ENCODE data around the gene ETFB.

Gene ETFB

GRCh38 chr19:51329411-51329810 is 36.8 kb downstream of the ETFB start:
- DNase-seq, result no peak

DNA sequence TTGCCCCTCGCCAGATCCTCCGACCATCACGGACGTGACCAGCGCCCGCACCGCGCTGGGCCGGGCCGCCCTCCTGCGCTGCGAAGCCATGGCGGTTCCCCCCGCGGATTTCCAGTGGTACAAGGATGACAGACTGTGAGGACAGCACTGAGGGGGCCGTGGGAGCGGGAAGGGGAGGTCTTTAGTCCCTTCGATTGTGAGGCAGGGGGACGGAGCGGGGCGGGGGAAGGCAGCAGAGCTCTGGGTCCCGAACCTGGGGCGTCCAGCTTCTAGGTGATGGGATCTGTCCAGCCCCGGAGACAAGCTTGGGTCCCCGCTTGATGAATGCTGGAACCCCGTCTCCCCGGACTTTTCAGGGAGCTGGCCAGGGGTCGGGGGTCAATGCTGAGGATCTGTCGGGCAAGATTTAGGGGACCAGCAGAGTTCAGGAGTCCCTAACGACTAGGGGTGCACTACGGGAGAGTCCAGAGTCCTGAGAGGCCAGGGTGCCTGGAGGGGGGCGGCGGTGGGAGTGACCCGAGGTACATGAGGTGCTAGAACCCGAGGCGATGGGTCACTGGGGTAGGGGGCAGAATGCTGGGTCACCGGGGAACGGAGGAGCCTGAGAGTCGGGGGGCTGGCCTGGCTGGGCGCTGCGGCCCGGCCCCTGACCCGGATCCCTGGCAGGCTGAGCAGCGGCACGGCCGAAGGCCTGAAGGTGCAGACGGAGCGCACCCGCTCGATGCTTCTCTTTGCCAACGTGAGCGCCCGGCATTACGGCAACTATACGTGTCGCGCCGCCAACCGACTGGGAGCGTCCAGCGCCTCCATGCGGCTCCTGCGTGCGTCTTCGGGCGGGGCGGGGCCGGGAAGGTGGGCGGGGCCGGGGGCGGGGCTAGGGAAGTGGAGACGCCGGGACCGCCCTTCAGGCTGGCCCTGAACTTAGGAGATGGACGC is 38.9 kb downstream of the ETFB start:
- DNase-seq, result peak in 4 of 58 donors; percentile 10 to 28 (median 20)

DNA sequence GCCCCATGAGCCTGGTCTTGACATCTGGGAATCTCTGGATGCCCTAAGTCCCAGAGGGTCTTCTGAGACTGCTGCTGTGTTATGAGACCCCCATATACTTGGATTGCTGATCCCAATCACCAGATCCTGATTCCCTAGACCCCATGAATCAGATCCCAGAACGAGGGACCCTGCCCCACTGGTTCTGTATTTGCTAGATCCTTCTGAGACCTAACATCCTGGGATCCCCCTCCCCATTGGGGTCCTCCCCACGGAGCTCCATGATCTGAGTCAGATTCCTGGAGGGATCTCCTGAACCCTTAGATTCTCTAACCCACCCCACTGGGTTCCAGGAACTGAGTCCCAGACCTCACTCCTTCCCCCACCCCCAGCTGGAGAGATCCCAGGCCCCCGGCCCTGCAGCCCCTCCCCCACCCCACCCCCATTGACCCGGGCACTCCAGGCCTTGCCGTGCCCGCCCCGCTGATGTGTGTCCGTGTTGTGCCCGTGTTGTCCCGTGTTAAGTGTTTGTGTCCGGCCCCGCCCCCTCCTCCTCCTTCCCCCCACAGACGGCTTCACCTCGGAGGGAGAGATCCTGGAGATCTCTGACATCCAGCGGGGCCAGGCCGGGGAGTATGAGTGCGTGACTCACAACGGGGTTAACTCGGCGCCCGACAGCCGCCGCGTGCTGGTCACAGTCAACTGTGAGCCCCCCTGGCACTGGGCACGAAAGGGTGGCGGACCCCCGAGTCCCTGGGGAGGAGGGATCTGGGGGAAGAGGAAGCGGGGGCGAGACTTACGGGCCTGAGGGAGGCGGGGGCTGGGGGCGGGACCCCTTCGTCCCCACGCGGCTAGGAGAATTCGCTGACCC is 39.7 kb downstream of the ETFB start:
- no peak for DNase-seq

DNA sequence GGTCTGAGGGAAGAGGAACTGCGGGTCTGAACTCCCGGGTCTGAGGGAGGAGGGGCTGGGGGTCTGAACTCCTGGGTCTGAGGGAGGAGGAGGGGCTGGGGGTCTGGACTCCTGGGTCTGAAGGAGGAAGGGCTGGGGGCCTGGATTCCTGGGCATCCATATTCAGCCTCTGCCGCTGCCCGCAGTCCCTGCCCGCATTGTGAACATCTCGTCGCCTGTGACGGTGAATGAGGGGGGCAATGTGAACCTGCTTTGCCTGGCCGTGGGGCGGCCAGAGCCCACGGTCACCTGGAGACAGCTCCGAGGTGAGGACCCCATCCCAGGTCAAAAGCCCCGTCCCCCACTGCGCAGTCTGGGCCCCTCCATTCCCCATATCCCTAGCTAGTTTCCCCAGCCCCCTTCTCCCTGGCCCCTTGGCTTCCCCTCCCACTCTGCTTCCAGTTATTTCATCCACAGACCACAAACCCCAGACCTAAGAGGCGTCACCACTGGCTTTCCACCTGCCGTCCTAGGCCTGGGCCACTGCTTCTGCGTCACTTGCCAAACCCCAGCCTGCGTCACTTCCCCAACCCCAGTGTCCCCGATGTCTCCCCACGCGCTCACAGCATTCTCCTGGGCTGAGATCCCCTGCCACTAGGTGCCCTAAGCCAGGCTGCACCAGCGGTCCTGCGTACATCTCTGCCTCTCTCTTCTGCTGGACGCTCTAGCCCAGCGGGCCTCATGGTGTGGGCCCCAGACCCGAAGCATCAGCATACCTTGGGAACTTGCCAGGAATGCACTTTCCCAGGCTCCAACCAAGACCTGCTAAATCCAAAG is 40.8 kb downstream of the ETFB start:
- DNase-seq, result no peak

DNA sequence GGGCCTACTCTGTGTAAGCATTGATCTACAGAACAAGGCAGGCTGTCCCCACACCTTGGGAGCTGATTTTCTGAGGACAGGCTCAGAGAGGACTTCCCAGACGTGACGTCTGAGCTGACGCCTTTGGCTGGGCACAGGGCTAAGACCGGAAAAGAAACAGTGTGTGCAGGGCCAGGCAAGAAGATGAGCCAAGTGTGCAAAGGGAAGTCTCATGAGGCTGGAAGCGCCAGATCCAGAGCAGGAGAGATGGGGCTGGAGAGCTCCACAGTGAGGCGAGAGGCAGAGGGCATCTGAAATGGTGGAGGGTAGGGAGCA is 42.1 kb downstream of the ETFB start:
- DNase-seq, result no peak

DNA sequence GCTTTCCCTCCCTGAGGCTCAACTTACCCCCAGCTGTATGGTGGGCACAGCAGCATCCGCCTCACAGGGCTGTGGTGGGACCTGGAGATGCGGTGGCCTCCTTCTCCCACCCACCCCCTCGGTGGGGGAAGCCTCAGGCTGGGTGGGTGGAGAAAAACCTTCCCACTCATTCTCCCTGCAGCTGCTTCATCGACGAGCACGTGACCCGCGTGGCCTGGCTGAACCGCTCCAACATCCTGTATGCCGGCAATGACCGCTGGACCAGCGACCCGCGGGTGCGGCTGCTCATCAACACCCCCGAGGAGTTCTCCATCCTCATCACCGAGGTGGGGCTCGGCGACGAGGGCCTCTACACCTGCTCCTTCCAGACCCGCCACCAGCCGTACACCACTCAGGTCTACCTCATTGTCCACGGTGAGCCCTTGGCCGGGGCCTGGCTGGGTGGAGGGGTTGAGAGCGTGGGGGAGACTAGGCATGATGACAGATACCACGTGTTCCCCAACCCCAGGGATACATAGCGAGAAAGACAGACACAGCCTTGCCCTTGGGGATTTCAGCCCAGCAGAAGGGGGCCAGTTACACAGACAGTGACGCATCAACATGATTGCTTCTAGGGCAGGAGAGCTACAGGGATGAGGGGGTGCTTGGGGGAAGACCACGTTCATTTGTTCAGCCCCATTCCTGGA is 42.6 kb downstream of the ETFB start:
- DNase-seq, result no peak

- DNase-seq, result no peak
Measured at GRCh38 chr19:51321799-51322198, 44.4 kb downstream of the ETFB start.

DNA sequence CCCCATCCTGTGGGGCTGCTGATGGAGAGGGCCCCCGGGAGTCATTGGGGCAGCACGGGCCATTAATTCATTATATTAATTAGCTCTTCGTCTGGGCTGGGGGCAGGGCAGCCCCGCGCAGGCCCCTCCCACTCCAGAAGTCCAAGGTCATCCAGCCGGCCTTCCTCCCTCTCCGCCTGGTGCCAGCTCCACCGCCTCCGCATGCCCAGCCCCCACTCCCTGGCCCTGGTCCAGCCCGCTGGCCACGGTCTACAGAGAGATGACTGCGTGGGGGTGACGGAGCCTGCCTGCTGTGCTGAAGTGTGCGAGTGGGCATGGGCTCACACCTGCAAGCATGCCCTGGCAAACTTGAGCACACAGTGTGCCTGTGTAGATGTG is 45.9 kb downstream of the ETFB start:
- DNase-seq, result peak in 12 of 58 donors; percentile 6 to 48 (median 28)

GRCh38 chr19:51319649-51320279 is 46.4 kb downstream of the ETFB start:
- DNase-seq, result no peak

DNA sequence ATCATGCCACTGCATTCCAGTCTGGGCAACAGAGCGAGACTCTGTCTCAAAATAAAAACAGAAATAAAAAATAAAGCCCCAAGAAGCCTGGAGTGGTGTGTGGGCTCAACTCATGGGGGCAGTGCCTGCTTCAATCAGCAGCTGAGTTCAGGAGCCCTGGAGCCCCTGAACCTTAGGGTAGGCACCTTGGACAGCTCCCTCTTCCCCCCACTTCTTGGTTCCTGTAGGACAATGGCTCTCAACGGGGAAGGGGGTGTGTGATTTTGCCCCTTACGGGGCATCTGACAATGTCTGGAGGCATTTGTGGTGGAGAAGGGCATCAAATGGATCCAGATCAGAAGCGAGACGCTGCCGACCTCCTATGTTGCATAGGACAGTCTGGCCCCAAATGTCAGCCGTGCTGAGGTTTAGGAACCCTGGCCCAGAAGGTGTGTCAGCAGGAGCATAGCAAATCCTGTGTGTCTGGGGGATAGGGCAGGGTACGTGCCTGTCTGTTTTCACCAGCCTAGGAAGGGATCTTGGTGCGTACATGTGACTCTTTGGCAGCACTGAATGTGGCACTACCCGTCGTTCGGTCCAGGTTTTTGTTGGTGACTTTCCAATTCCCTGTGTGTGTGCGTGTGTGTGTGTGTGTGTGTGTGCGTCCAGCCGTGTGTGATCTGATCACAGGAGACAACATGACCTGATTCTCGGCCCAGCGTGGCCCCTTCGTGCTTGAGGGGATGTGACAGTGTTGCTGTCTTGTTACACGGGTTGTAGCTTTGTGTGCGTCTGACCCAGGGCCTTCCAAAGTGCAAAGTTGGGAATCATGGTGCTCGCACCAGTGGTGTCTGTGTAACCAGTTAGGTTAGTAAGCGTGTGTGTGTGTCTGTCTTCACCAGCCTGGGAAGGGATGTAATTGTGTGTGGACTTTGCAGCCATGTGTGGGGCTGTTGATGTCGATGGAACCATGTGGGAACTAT is 47.2 kb downstream of the ETFB start:
- no peak for DNase-seq

GRCh38 chr19:51317968-51318367 is 48.2 kb downstream of the ETFB start:
- DNase-seq, result no peak

DNA sequence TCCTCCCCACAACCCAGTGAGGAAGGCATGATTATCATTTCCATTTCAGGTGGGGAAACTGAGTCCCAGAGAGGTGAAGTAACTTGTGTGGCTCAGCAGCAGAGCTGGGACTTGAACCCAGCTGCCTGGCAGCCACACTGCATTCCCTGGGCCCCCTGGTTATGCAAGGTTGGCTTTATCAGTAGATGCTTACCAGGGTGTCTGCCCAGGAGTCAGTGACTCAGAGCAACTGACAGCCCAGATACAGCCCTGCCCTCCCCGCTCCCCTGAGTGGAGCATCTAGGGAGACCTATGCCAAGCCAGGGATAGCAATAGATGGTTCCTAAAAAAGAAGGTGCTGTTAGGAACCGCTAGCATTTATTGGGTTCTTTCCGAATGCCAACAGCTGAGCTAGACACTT is 48.8 kb downstream of the ETFB start:
- peak in 1 of 58 donors; percentile 7 for DNase-seq

DNA sequence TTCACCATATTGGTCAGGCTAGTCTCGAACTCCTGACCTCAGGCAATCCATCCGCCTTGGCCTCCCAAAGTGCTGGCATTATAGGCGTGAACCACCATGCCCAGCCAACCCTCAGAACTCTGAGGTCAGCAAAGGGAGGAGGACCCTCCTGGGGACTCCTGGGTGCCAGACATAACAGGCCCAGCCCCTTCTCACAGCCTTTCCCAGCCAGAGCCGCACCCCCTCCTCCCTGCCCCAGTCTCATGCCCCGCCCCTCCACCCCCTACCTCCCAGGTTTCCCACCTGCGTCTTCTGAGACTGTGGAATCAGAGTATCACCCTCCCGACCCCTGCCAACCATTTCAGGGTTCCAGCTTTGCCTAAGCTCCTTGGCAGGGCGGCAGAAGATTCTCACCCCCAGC is 49.5 kb downstream of the ETFB start:
- DNase-seq, result no peak

DNA sequence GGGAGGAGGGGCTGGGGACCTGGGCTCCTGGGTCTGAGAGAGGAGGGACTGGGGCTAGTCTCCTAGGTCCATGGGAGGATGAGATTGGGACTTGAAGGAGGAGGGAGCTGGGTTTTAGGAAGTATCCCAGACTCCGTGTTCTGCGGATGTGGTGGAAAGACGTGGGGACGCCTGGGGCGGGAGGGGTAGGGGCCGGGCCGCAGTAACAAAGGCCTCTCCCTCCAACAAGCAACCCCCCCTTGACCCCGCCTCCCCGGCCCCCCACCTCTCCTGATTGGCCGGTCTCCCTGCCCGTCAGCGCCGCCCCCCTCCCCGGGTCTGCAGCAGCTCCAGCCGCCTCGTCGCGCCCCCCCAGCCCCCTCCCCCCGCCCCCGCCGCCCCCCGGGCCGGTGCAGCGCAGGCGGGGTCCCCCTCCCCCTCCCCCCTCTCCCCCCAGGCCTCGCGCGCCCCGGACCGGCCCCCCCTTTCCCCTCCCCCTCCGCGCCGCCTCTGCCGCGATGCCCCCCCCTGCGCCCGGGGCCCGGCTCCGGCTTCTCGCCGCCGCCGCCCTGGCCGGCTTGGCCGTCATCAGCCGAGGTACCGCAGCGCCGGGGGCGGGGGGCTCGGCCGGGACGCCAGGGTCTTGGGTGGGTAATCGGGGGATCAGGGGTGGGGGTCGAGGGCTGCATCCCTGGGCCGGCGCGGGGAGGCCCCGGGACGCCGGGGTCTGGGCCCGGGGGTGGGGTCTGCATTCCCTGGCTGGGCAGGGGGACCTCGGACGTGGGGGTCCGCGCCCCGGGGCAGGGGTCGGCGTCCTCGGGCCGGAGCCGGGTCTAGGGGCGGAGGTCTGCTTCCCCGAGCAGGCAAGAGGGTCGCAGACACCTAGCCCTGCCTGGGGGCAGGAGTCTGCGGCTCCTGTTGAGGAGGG is 54.6 kb downstream of the ETFB start, which contains the start of gene IGLON5:
IGLON5 (plus strand) TSS at position 294 of the 907 bp plus-strand sequence; CDS start at position 498, 204 bp downstream.
- DNase-seq, result peak in 20 of 58 donors; percentile 3 to 50 (median 26)

DNA sequence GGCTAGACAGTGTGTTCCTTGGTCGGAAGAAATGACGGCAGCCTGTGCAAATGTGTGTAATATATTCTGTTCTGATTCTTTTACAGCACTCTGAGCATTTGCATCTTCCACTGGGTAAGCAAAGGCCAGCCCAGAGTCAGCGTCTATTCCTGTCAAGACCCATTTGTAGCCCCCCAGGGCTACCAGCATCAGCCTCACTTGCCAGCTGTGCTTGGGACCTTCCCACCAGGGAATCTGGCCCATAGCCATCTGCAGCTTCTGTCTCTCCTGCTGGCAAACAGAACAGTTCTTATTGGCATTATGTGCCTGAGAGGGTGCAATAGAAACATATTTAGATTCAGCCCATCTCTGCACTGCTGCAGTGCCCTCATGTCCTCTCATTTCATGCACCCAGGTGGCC is 60.7 kb downstream of the ETFB start:
- no peak for DNase-seq

- DNase-seq, result no peak
Measured at GRCh38 chr19:51301266-51301665, 64.9 kb downstream of the ETFB start.

GRCh38 chr19:51297406-51297805 is 68.8 kb downstream of the ETFB start:
- no peak for DNase-seq

All from anterior cingulate cortex (tissue), 58 donors.